GM19043 (cell line): ENCODE measurements around the gene DYNC1I1.

Experiments used
- ATAC-seq: cut with Tn5 transposase; IDR thresholded peaks from one replicate; pipeline ENCODE4 v1.9.1; 2021; ENCODE audit warnings: low read depth; ENCODE audit not compliant: unreplicated experiment

The DYNC1I1 gene

GRCh38 chr7:95772298-95772770 is at the start of gene DYNC1I1:
DYNC1I1 (plus strand) TSS chr7:95772554; CDS start chr7:95804730, 32,176 bp downstream.
- ATAC-seq = peak; percentile 95

GRCh38 chr7:95723583-95724180 is 48.7 kb upstream of the DYNC1I1 start:
- ATAC-seq = peak; percentile 48

- no peak for ATAC-seq
Measured at GRCh38 chr7:95725205-95725604, 47.1 kb upstream of the DYNC1I1 start.

GRCh38 chr7:95730493-95731280 is 41.7 kb upstream of the DYNC1I1 start:
- no peak for ATAC-seq

GRCh38 chr7:95736635-95737034 is 35.7 kb upstream of the DYNC1I1 start:
- no peak for ATAC-seq

- ATAC-seq = no peak
Measured at GRCh38 chr7:95737828-95738505, 34.4 kb upstream of the DYNC1I1 start.

- ATAC-seq = no peak
Measured at GRCh38 chr7:95749044-95749443, 23.3 kb upstream of the DYNC1I1 start.

- no peak for ATAC-seq
Measured at GRCh38 chr7:95749515-95749914, 22.8 kb upstream of the DYNC1I1 start.

GRCh38 chr7:95753440-95753839 is 18.9 kb upstream of the DYNC1I1 start:
- no peak for ATAC-seq

- no peak for ATAC-seq
Measured at GRCh38 chr7:95755277-95755934, 16.9 kb upstream of the DYNC1I1 start.

GRCh38 chr7:95758187-95758586 is 14.2 kb upstream of the DYNC1I1 start:
- ATAC-seq = no peak

- no peak for ATAC-seq
Measured at GRCh38 chr7:95766086-95766485, 6.3 kb upstream of the DYNC1I1 start.

GRCh38 chr7:95766657-95767056 is 5.7 kb upstream of the DYNC1I1 start:
- ATAC-seq = peak; percentile 62

- ATAC-seq = peak; percentile 7
Measured at GRCh38 chr7:95772771-95773581, 622 bp downstream of the DYNC1I1 start.

- no peak for ATAC-seq
Measured at GRCh38 chr7:95776561-95777185, 4.3 kb downstream of the DYNC1I1 start.

- ATAC-seq = no peak
Measured at GRCh38 chr7:95777269-95777668, 4.9 kb downstream of the DYNC1I1 start.

GRCh38 chr7:95780665-95781064 is 8.3 kb downstream of the DYNC1I1 start:
- ATAC-seq = no peak

- no peak for ATAC-seq
Measured at GRCh38 chr7:95781961-95782586, 9.7 kb downstream of the DYNC1I1 start.

GRCh38 chr7:95784796-95785195 is 12.4 kb downstream of the DYNC1I1 start:
- ATAC-seq = no peak
